Uterus (tissue), 2 donors: Measurements from ENCODE around the gene MBLAC2.

ENCODE experiments used
- CTCF ChIP-seq, 4 experiments: fragments of 200-600 bp in 2 of 4; fragments of 450-650 bp in 2 of 4; sonication (generic) in 2 of 4; IDR thresholded peaks; one replicate each; pipeline ENCODE4 v1.5.1; 2016 to 2019; ENCODE audit warnings: antibody characterized with exemption in 4 of 4, mild to moderate bottlenecking in 2 of 4, moderate library complexity in 1 of 4
- POLR2A ChIP-seq, 2 donors: fragments of 450-650 bp; IDR thresholded peaks; one replicate each; pipeline ENCODE4 v1.6.1; 2016; ENCODE audit warnings: antibody characterized with exemption in 2 of 2, mild to moderate bottlenecking in 1 of 2, moderate library complexity in 1 of 2

DNA sequence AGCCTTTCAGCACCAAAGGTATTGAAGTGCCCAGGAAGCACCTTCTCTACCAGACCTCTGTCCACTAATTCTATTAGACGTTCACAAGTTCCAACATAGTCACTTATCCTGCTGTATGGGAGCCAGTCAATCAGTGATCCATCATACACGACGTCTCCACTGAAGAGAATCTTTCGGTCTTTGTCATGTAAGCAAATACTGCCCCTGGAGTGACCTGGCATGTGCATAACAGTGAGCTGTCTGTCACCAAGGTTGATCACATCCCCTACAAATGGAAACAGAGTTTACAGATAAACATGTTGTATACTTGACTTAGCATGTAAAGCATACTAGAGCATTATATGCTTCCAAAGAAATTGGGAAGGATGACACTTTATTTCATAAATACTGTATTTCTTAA is 13.3 kb downstream of the MBLAC2 start:
- no peak for TF ChIP-seq CTCF (IDR thresholded peaks at IDR 0.05)
- TF ChIP-seq POLR2A (IDR thresholded peaks at IDR 0.05), result no peak
